HS-27A (cell line): ENCODE results near the gene WASF3.

Experiments used
- DNase-seq: peaks from one replicate; pipeline ENCODE4 v3.0.0-alpha.2; 2012; ENCODE audit warnings: low read depth, missing footprints

WASF3 gene, protein sequence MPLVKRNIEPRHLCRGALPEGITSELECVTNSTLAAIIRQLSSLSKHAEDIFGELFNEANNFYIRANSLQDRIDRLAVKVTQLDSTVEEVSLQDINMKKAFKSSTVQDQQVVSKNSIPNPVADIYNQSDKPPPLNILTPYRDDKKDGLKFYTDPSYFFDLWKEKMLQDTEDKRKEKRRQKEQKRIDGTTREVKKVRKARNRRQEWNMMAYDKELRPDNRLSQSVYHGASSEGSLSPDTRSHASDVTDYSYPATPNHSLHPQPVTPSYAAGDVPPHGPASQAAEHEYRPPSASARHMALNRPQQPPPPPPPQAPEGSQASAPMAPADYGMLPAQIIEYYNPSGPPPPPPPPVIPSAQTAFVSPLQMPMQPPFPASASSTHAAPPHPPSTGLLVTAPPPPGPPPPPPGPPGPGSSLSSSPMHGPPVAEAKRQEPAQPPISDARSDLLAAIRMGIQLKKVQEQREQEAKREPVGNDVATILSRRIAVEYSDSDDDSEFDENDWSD

DNA sequence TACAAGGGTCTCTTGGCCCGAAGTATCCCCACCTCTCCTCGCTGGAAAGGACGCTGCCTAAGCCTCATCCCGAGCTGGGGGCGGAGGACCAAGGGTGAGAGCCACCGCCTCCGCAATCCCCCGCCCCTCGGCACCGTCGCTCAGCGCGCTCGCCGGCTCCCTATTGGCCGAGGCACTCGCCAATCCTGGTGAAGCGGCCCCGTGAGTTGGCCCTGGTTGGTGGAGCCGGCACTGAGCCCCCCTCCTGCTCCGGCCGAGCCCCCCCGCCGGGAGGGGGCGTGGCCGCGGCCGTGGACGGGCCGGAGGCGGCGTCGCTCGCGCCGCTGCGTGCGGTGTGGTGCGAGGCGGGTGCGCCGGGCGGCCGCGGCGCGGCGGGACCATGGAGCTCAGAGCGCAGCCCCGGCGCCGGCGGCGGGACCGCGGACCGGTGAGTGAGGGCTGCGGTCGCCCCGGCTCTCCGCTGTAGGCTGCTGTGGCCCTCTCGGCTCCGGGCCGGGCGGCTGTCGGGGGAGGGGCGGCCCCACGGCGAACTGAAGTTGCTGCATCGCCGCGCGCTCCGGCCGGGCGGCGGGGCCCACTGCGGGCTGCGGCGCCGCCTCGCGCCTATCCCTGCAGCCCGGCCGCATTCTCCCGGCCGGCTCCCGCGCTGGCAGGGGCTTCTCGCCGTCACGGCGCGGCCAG lies at the start of gene WASF3:
Gene WASF3, plus strand, starts transcription at position 291 of the 681 bp plus-strand sequence. CDS start 84,588 bp downstream, outside the sequence.
- peak; percentile 58 for DNase-seq

DNA sequence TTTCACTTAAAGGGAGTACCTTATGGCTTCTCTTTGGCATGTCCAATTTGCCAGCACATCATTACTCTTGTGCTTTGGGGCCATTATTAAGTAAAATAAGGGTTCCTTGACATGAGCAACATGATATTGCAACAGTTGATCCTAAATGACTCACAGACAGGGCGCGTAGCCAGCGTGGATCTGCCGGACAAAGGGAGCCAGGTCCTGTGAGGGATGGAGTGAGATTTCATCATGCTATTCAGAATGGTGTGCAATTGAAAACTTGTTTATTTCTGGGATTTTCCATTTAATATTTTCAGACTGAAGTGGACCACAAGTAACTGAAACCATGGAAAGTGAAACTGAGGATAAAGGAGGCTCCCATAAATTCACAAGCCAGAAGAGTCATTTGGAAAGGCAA lies 48.6 kb upstream of the WASF3 start:
- no peak for DNase-seq

DNA sequence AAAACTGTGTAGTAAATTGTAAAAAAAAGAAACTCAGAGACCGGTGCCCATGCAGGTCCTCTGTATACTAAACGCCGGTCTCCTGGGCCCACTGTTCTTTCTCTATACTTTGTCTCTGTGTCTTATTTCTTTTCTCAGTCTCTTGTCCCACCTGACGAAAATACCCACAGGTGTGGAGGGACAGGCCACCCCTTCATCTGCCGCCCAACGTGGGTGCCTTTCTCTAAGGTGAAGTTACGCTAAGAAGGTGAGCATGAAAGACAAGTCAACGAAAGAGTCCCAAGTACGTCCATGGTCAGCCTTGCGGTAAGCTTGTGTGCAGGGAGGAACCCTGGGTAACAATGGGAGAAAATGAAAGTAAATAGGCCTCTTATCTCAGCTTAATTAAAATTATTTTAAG lies 48.0 kb upstream of the WASF3 start:
- no peak for DNase-seq

DNA sequence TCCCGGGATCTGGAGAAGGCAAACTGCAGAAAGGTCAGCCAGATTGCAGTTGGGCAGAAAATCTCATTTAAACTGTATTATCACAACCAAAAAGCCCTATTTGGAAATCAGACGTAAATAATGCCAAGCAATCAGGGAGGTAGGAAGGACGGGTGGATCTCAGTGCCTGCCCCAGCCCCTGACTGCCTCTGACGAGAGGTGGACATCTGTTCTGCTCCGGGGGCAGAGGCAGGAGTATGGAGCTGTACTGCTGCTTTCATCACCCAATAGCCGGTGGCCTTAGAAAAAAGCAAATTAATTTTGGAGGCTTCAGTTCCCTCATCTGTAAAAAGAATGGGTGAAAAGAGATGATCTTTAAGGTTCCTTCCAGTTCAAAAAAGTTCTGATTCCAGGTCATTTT lies 43.6 kb upstream of the WASF3 start:
- DNase-seq = no peak

DNA sequence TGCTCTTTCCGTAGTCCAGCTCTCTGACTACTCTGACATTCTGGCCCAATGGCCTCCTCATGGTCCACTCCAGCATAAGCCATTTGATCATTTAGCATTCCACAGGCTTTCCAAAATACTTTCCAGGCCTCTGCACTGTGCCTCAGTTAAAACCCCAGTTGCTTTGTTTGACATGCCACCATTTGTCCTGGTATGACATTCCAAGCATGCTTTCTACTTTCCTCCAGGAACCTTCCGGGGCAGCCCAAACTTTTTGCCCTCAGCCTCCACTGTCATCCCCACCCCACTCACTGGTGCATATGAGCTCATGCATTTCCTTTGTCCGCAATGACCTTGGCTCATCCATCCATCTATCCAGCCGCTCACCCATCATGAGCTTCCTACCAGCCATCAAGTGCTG lies 41.8 kb upstream of the WASF3 start:
- no peak for DNase-seq

DNA sequence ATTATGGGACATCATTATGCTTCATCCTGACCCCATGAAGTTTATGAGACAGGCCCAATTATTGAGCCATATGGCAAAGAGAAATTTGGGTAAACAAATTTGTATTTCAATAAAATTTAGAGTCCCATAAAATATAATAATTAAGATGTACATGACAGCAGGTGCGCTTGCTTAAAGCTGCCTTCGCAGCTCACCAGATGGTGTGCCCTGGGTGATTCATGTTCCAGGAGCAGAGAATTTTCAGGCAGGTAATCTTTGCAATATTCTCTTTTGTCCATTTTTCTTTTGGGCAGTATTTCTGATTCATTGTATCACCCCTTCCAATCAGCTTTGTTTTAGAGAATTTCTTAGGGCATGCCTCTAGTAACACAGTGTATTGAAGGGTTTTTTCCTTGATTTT lies 39.5 kb upstream of the WASF3 start:
- no peak for DNase-seq

DNA sequence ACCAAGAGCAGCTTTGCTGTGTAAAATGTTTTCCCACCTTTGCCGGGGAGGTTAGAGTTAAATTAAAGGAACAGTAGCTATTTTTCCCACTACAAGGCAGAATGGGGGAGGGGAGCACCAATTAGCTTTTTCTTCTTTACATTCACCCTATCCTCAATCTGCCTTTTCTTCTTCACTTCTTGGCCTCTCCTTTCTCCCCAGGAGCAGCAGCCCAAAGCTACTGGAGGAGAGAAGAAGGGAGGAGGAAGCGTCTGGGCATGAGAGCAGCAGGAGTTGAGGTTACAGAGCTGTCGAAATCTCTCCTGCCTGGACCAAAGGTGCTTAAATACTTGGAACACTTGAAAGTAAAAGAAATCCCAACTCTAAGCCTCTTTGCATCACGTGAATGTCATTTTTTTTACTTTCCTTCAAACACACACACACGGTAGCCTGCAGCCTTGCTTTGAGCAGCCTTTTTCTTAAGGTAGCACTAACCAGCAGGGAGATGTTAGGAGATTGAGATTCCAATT lies 39.0 kb upstream of the WASF3 start:
- no peak for DNase-seq

DNA sequence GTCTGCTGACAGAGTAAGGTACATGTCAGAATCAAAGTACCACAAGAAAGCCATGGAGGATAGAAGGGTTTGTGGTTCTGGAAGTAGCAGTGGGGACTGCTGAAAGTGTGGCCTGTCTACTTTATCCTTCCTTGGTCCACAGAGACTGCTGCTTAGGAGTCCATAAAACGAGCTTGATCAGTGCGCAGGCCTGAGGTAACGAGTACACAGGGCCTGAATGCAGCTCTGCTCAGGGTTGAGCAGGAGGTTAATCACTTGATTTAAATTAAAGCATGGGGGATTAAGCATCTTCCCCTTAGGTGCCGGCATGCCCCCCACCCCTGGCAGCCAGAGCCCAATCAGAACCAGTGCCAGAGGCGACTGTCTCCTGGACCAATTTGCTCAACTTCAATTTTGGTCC lies 34.9 kb upstream of the WASF3 start:
- DNase-seq = no peak

DNA sequence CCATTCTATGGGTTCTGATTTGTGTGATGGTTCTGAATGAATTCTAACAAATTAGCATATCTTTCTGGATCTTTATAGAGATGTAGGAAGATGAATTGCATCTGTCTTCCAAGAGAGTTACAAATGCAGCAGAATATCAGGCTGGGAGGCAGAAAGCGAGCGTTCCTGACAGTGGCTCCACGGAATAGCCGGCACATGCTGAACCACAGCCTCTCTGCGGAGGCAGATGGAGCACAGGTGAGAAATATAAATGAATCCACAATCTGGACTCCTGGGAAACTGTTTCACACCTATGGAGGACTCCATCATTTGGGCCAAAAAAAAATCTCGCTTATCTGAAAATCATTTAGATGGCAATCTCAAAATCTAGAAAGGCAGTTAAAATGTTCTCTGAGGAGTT lies 34.5 kb upstream of the WASF3 start:
- DNase-seq = no peak

DNA sequence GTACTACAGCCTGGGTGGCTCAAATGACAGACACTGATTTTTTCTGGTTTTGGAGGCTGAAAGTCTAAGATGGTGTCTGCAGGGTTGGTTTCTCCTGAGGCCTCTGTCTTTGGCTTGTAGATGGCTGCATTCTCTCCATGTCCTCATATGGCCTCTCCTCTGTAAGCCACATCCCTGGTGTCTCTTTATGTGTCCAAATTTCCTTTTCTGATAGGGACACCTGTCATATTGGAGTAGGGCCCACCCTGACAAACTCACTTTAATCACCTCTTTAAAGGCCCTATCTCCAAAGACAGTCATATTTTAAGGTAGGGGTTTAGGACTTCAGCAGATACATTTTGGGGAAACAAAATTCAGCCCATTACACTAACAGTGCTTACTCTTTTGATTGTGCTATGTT lies 32.0 kb upstream of the WASF3 start:
- DNase-seq = no peak

DNA sequence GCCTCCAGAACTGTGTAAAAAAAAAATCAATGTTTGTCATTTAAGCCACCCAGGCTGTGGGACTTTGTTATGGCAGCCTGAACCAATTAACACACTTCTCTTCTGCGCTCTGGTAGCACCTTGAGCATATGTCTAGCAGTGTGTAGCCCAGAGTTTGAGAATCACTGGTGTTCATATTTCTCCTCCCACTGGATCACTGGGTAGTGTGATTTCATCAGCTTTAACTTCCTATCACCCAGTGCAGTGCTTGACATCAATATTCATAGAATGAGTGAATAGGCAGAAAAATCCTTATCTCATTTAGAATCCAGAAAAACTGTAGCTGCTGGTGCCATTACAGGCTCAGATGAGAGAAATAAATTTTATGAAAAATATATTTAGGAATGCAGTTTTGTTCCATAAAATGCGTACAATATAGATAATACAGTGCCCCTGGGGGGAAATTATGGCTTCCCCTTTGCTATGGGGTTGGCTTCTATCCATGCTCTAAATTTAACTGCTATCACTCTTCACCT lies 30.7 kb upstream of the WASF3 start:
- DNase-seq = no peak

DNA sequence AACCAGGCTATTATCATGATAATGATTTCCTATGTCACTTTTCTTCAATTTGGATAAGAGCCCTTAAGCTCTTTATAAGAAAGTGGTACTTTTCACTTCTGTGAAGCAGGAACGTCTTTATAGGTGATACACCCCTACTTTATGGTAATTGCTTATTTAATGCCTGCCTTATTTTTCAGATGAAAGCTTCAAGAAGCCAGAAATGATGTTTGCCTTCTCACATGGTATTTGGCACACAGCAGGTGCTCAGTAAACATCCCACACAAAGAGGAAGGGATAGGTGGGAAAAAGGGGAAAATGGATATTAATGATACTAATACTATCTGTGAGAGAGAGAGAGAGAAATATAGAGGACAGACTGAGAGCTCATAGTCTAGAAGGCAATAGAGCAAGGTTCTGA lies 29.0 kb upstream of the WASF3 start:
- no peak for DNase-seq

DNA sequence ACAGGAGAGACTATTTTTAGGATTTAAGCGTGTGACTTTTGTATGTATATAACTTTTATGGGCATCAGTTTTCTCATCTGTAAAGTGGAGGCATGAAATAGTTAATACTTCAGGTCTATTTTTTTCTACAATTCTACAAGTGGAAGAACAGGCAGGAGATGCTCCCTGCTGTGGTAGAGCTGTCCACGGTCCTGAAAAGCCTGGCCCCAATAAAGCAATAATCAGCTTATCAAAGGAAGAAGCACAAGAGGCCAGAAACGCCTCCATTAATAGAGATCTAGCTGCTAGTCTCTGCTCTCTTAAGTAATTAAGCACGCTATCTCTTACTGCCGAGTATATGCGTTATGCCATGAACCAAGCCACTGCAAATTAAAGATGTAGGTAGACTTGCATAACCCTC lies 28.0 kb upstream of the WASF3 start:
- no peak for DNase-seq

DNA sequence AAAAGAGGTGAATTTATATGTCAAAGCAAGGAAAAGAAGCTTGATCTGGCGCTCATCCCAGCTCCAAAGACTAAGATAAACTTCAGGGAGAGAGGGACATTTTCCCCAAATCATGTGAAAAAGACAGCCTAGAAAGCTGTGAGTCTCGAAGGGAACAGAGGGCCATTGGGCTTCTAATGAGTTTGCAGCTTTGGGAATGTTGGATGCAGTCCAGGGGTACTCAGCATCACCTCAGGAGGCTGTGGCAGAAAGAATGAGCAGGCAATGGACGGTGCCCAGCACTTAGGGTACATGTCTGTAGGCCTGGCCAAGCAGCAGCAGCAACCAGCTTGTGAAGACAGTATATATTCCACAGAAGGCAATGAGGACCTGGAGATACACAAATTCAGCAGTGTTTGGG lies 25.7 kb upstream of the WASF3 start:
- DNase-seq = no peak

DNA sequence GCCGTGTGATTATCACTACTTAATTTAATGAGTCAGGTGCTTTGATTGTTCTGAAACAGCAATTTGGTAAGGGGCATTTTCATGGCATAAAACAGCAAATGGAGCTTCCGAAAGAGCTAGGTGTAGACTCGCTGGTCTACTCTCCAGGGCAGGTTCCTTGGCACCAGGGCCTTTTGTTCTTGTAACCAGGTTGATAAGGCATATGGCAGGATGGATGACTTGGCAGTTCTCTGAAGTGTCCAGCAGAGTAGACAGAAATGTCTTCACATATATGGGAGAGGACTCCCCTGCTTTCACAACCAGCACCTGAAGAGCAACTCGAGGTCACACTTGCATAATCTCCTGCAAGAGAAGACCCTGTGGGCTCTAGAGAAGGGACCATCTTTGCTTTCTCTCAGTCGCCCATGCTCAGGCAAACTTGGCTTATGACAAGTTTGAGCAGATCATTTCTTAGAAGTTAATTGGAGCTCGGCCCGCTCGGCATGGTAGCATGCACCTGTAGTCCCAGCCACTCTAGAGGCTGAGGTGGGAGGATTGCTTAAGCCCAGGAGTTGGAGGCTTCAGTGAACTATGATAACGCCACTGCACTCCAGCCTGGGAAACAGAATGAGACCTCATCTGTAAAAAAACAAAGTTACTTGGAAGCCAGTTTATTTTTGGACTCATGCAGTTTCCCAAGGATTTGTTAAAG lies 23.3 kb upstream of the WASF3 start:
- no peak for DNase-seq

DNA sequence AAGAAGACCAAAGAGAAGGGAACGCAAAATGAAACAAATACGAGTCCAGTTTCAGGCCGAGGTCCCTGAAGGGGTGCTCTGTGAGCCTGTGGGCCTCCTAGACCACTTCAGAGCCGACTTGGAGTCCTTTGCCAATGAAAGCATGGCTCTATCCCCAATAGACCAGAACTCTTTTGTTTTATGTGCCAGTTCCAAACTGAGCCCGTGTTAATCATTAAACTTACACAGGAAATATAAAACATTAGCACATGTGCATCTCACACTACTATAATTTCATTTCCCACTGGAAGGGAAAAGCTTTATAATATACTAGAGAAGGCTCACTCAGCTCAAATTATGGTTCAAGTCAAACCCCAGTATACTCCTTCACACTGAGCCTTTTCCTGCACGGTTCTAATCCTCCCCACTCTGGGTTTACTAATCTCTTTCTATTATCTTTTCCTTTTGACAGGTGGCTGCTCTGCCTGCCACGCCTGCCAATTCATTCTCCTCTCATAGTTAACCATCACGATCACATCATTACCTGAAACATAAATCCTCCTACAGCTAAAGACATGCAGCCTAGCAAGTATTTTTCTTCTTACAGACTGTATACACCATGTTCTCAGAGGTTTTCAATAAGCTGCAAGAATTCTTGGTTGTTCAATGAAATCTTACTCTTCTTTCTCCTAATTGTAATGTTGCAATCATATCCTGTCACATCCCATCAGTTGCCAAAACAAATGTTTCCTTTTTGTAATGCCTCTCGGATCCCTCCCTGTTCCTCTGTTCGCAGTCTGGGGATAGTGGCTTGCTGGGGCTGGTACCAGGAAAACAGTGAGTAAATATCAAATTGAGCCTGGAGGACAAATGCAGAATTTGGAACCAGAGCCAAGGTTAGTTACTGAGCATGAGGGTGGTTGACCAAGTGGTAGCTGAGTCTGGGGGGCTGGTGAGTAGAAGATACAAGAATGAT lies 18.8 kb upstream of the WASF3 start:
- no peak for DNase-seq

DNA sequence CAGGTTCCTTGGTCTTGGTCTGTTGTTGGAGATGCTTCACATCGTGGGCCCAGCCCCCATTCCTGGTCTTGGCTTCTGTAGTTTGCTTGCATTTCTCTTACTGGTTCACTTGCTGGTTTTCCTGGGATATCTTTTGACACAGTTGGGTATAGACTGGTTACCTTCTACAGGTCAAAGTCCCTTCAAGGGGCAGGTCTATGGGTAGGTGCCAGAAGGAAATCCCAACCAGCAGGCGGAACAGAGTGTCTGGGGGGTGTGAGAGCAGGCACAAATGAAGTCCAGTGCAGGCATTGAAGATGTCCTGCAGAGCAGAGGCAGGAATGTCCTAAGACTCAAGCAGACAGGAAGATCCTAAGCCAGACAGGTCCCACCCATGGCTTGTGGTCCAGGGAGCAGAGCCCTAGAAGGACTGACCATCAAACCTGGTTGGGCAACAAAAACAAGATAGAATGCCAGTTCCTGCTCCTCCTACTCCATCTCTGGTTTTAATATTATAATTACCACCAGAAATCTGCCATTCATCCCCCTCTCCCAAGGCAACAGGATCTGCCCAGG lies 17.7 kb upstream of the WASF3 start:
- DNase-seq = no peak

DNA sequence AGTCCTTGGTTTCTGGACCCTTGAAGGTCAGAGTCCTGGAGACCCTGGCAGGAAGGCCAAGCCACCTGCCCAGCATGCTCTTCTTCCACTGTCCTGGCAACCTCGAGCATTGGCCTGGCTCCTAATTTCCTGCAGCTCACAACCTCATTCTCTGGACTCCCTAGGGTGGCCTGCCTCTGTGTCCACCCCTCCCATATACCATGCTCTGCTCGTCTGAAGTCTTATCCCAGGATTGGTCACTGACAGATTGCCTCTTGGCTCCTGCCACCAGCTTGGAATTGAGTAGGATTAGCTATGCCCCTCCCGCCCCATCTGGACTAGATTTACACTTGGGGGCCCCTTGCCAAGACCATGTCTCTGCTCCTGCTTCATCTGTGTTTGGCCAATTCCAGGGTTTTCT lies 17.1 kb upstream of the WASF3 start:
- no peak for DNase-seq

DNA sequence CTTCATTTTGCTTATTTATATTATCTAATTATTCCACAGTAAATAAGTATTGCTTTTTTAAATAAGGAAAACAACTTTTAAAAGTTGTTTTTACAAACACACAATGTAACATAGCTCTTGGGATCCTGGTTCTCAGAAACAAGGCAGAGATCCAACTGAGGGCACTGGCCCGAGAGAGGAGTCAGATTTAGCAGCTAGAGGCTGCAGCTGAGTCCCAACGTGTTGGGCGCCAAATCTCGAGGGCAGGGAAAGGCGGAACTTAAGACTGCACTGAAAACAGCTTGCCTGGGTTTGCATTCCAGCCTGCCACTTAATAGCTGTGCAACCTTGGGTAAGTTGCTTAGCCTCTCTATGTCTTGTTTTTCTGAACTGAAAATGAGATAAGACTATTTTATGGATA lies 16.4 kb upstream of the WASF3 start:
- no peak for DNase-seq

DNA sequence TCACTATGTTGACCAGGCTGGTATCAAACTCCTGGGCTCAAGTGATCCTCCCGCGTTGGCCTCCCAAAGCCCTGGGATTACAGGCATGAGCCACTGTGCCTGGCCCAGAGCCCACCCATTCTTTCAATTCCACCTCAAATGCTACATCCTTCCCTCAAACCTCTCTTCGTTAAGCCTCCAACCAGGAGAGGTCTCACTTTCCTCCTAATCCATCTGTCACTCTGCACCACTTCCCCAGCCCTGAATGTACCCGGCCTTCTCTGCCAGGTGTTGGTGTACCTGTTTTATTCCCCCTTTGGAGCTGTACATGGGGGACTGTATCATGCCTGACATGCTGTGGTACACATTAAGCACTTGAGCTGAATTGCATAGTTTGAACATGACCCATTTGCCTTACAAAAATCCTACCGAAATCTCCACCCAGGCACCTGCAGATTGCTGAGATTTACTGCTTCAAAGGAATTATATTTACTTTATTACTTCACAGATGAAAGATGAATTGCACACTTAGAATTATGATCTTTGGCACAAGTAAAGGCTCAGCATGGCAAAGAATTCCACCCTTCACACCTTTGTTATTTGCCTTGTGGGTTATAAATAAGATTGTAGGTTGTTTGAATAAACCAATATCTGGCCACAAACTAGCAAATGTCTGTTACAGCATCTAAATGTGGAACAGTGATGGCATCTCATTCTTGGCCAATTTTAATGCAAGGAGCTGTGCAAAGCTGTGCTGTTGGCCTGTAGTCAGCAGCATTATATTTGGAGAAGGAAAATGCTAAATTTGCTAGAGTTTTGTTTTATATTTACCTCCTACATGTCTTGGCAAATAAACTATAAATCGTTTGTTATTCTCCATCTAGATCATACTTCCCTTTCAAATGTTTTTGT lies 15.6 kb upstream of the WASF3 start:
- no peak for DNase-seq
